HG03139 (cell line): ENCODE data around the gene NTN5.
A peak's percentile ranks its signal among the peaks of the same experiment; 100 is the strongest.
"Not testable (repeated sequence)": the region's sequence is repeated elsewhere in the genome, so short reads cannot be mapped to it uniquely, and the experiment has no call there.

Experiments used
- ATAC-seq: cut with Tn5 transposase; IDR thresholded peaks from one replicate; pipeline ENCODE4 v1.9.1; 2021; ENCODE audit not compliant: unreplicated experiment

The NTN5 gene, protein sequence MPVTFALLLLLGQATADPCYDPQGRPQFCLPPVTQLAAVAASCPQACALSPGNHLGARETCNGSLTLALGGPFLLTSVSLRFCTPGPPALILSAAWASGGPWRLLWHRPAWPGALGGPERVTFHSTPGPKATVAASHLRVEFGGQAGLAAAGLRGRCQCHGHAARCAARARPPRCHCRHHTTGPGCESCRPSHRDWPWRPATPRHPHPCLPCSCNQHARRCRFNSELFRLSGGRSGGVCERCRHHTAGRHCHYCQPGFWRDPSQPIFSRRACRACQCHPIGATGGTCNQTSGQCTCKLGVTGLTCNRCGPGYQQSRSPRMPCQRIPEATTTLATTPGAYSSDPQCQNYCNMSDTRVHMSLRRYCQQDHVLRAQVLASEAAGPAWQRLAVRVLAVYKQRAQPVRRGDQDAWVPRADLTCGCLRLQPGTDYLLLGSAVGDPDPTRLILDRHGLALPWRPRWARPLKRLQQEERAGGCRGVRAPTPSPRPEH

GRCh38 chr19:48672994-48673393 lies at the start of gene NTN5:
Gene NTN5, minus strand, starts transcription at chr19:48673017. Its CDS starts 2,031 bp downstream, at chr19:48670986.
- no peak for ATAC-seq

DNA sequence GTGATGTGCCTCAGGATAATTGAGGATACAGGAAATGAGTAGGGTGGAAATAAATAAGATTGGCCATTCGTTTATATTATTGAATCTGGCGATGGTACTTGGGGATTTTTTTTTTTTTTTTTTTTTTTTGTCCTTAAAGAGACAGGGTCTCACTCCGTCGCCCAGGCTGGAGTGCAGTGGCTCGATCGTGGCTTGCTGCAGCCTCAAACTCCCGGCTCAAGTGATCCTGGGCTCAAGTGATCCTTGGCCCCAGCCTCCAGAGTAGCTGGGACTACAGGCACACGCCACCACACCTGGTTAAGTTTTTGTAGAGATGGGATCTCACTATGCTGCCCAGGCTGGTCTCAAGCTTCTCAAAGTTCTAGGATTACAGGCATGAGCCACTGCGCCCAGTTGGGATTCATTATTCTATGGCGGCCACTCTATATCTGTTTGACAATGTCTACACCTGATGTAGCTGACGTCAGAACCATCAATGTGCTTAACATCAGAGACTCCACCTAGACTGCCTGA lies 49.4 kb upstream of the NTN5 start:
- no peak for ATAC-seq

- ATAC-seq: peak; percentile 74
These were observed 47.9 kb upstream of the NTN5 start for GRCh38 chr19:48720613-48721296.

- no peak for ATAC-seq
These were observed 47.4 kb upstream of the NTN5 start for GRCh38 chr19:48720251-48720612.

DNA sequence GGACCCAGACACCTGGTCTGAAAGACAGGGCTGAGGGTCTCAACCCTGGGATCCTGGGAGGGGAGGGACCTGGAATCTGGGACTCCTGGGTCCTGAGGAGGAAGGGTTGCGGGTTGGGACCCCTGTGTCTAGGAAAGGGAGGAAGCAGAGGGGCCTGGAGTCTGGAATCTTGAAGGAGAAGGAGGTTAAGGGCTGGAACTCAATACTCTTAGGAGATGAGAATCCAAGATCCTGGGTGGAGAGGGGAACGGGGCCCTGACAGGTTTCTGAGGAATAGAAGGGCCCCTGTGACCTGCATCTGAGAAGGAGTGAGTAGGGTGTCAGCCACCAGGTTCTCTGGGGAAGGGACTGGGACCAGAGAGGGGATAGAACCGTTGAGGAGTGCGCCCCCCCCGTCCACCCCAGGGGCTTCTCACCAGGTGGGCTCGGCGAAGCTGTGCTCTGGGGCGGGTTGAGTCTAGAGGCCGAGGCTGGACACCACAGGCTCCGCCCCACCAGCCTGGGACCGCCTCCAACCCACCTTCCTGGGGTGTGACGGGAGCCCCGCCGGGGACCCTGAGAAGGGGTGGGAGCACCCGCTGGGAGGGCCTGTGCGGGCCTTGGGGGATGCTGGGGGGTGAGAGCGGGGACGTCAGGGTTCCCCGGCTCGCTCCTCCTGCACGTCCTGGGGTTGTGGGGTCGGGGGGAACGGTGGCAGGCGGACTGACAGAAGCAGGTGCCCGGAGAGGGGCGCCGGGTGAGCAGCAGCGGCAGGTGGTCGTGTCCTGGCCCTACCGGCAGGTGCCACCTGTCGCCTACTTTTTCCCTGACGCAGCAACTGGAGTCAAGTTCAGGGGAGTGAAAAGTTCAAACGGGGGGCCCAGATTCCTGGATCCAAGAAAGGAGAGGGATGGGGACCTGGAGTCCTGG lies 46.7 kb upstream of the NTN5 start, which contains the start of gene MAMSTR:
TSS of gene MAMSTR (minus strand) at position 463 of the 909 bp plus-strand sequence. CDS start 694 bp downstream, outside the sequence.
- no peak for ATAC-seq

DNA sequence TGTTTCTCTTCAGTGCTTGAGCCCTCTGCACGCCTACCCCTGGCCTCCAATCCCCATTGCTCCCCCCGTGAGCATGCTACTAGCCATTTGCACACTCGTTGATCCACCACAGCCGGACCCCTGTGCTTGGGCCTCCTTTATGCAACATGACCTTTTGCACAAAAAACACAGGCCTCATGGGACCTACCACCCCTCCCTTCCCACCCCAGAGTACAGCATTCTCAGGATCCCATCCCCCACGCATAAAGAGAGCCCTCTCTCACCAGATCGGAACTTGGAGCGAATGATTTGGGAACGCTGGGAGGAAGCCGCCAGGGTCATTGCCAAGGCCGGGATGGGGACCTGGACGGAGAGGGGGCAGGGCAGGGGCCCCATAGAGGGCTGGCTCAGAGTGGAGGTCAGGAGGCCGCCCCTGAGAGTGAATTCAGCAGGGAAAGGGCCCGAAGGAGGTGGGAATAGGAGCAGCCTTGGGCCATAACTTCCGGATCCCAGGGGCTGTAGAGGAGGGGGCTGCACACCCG lies 46.0 kb upstream of the NTN5 start:
- ATAC-seq: no peak

DNA sequence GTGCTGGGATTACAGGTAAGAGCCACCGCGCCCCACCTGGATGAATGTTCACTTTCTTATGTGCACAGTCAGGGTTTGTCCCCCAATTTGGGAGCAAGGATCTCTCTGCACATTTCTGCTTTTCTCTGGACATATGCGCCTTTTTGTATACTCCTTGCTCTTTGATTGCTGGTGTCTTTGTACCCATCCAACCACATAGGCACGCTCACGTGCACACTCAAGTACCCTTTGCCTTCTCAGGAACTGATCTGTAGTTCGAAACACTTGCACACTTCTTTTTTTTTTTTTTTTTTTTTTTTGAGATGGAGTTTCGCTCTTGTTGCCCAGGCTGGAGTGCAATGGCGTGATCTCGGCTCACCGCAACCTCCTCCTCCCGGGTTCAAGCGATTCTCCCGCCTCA lies 45.3 kb upstream of the NTN5 start:
- ATAC-seq: not testable (repeated sequence)

GRCh38 chr19:48716562-48717291 lies 43.9 kb upstream of the NTN5 start:
- no peak for ATAC-seq

- no peak for ATAC-seq
These were observed 42.9 kb upstream of the NTN5 start for GRCh38 chr19:48715681-48716171.

DNA sequence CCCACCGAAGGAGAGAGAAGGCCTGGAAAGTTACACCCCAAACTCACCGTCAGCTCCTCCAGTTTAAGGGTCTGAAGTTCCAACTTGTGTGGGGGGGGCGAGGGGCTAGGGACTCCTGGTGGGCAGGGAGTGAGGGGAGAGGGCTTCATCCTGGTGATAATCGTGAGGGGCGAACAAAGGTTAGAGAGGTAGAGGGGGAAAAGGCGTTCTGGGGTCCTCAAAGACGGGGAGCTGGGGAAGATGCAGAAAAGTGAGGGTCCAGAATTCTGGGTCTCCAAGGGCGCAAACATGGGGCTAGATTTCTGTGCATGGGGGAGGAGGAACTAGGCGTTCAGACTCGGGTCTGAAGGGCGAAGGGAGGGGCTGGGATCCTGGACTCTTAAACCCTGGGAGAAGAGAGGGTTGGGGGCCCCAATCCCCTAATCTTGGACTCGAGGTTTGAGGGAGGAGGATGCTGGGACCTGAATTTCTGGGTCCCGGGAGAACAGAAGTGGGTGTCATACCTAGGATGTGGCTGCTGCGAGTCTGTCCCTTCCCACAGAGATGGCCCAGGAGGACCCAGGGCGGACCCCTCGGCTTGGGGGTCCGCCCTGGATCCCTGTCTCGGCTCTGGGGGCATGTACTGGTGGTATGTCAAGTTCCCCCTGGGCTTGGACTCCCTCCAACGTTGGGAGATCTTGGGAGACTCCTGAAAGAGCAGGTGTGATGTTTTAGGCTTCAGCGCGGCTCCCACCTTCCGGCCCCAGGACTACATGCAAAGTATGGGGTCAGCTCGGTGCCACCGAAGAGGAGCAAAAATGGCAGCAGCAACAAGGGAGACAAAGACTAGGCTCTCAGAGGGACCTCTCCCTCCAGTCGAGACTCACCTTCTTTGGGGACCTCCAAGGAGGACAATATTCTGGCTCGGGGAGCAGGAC lies 42.2 kb upstream of the NTN5 start:
- no peak for ATAC-seq

- ATAC-seq: peak; percentile 85
These were observed 41.3 kb upstream of the NTN5 start for GRCh38 chr19:48713864-48714755.

GRCh38 chr19:48713041-48713863 lies 40.4 kb upstream of the NTN5 start:
- no peak for ATAC-seq

GRCh38 chr19:48711106-48711662 lies 38.4 kb upstream of the NTN5 start:
- no peak for ATAC-seq

DNA sequence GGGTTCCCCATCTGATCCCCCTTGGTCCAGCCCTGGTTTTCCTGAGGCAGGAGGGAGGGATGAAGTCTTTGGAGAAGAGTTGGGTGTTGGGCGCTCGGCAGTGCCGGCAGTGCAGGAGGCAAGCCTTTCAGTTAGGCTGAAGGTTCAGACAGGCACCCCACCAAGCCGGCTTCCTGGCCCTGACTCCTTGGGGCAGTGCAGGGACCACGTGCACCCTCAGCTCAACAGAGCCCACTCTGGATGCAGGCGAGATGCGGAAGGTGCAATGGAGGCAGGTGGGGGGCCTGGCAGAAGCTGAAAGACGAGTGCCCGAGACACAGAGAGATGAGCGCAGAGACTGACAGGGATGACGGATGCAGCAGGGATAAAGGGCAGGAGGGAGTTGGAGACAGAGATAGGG lies 35.7 kb upstream of the NTN5 start:
- no peak for ATAC-seq

- no peak for ATAC-seq
These were observed 32.6 kb upstream of the NTN5 start for GRCh38 chr19:48705431-48705830.

GRCh38 chr19:48703316-48703715 lies 30.5 kb upstream of the NTN5 start:
- no peak for ATAC-seq

DNA sequence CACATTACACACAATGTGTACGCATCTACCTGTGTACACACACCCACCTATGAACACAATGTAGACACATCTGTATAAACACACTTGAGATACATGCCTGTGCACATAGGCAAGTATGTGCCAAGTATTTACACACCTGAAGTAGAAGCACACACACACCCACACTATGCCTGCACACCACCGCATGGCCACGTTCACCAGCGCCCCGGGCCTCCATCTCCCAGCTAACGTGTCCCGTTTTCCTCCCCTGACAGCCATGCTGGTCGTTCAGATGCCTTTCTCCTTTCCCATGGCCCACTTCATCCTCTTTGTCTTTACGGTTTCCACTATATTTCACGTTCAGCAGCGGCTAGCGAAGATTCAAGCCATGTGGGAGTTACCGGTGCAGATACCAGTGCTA lies 29.9 kb upstream of the NTN5 start:
- ATAC-seq: no peak
